T-helper 1 cell treated with Interleukin-12 subunit alpha and Interleukin-12 subunit beta and Interleukin-4 antibody, amounts not matched to agents 30 μg/mL and 1 μg/mL, for 36 hours (primary cell): ENCODE data around the gene PIP4P1.
"Not testable (repeated sequence)": the region's sequence is repeated elsewhere in the genome, so short reads cannot be mapped to it uniquely, and the experiment has no call there.

Experiments
- H3K27ac Mint-ChIP-seq: one replicate; pipeline ENCODE4 v1.8.0; 2021; ENCODE audit warnings: mild to moderate bottlenecking, mixed read lengths
- H3K27me3 Mint-ChIP-seq: one replicate; pipeline ENCODE4 v1.8.0; 2021; ENCODE audit warnings: low read depth, mixed read lengths
- H3K36me3 Mint-ChIP-seq: one replicate; pipeline ENCODE4 v1.8.0; 2021; ENCODE audit warnings: low read depth, mixed read lengths
- H3K4me1 Mint-ChIP-seq: one replicate; pipeline ENCODE4 v1.8.0; 2021; ENCODE audit warnings: low read depth, mixed read lengths
- H3K4me3 Mint-ChIP-seq: one replicate; pipeline ENCODE4 v1.8.0; 2021; ENCODE audit warnings: mild to moderate bottlenecking, moderate library complexity, mixed read lengths
- H3K9me3 Mint-ChIP-seq: one replicate; pipeline ENCODE4 v1.8.0; 2021; ENCODE audit warnings: mixed read lengths

The PIP4P1 gene

DNA sequence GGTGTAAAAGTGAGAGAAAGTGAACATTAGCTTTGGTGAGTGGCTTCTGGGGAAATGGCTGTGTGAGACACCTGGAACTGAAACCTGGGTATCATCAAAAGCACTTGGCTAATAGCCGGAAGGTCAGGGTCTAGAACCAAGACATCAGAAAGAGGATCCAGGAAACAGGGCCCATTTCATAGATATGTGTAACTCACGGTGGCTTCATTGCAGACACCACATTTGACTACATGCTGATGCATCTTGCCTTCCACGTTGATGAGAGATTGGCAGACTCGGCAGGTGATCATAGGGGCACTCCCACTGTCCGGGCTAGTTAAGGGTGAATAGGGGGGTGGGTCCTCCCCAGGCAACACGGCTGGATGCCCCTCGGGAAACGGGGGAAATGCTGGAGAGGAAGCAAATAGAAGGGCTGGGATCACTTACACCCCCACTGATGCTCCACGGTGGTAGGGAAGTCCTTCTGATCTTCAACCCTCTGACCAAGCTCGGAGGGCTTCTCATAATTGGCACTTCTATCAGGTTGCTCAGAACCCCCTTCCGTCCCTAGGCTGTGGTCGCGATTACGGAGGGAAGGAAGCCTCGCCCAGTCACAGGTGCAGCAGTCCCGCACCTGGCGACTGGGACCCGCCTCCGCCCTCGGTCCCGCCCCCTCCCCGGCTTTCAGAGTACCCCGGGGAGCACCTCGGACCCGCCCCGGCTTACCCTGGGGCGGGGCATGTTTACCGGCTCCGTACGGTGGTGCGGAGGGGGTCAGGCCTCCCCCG, 593 bp downstream of the PIP4P1 start:
- peaks cover 37% of the 10 kb centered on the region for H3K4me1 Mint-ChIP-seq
- H3K4me3 Mint-ChIP-seq = peak overlapping the region; percentile 90
- H3K36me3 Mint-ChIP-seq = peaks cover 17% of the 10 kb centered on the region
- H3K9me3 Mint-ChIP-seq = no peaks in the 10 kb centered on the region
- peak overlapping the region; percentile 85 for H3K27ac Mint-ChIP-seq
- no peaks in the 10 kb centered on the region for H3K27me3 Mint-ChIP-seq

DNA sequence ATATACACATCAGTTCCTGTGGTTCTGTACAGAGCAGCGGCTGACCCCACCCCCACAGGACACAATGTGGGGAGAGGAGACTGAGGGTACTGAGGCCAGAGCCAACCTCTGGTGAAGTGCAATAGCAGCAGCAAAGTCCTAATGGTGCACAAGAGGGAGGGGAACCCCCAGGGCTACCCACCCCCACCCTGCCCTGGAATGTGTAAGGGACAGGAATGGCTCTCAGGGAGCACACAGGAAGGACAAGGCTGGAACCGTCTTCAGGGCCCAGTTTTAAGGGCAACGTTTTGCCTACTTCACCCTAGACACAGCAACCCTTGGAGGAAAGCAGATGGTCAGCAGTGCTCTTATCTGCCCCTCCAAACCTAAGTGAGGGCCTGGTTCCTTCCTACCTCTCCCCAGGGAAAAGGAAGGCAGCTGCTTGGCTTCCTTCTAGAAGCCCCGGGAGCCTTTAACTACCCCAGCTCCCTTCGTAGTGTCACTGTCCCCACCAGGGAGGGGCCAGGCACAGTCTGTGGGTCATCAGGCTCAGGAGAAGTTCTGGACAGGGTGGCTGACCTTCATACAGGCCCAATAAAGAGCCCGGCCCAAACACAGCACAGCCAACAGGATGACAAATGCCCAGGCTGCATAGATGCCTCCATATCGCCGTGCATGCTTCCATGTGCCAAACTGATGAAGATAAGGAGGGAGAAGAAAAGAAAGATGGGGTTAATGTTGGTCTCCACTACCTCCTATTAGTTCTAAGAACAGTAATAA, 3.0 kb downstream of the PIP4P1 start:
- Mint-ChIP-seq H3K27ac (no peak overlapping the region), H3K27me3 (no peaks in the 10 kb centered on the region), H3K9me3 (no peaks in the 10 kb centered on the region), H3K4me1 (peaks cover 37% of the 10 kb centered on the region), H3K36me3 (peaks cover 17% of the 10 kb centered on the region), H3K4me3 (no peak overlapping the region)

DNA sequence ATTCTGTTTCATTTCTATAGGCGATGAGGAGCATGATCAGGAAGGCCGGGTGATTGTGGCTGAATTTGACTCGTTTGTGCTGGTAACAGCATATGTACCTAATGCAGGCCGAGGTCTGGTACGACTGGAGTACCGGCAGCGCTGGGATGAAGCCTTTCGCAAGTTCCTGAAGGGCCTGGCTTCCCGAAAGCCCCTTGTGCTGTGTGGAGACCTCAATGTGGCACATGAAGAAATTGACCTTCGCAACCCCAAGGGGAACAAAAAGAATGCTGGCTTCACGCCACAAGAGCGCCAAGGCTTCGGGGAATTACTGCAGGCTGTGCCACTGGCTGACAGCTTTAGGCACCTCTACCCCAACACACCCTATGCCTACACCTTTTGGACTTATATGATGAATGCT, 4.3 kb downstream of the PIP4P1 start:
- Mint-ChIP-seq H3K36me3 (peaks cover 23% of the 10 kb centered on the region), H3K27me3 (no peaks in the 10 kb centered on the region), H3K4me1 (peaks cover 32% of the 10 kb centered on the region), H3K4me3 (no peak overlapping the region), H3K9me3 (no peaks in the 10 kb centered on the region), H3K27ac (no peak overlapping the region)

DNA sequence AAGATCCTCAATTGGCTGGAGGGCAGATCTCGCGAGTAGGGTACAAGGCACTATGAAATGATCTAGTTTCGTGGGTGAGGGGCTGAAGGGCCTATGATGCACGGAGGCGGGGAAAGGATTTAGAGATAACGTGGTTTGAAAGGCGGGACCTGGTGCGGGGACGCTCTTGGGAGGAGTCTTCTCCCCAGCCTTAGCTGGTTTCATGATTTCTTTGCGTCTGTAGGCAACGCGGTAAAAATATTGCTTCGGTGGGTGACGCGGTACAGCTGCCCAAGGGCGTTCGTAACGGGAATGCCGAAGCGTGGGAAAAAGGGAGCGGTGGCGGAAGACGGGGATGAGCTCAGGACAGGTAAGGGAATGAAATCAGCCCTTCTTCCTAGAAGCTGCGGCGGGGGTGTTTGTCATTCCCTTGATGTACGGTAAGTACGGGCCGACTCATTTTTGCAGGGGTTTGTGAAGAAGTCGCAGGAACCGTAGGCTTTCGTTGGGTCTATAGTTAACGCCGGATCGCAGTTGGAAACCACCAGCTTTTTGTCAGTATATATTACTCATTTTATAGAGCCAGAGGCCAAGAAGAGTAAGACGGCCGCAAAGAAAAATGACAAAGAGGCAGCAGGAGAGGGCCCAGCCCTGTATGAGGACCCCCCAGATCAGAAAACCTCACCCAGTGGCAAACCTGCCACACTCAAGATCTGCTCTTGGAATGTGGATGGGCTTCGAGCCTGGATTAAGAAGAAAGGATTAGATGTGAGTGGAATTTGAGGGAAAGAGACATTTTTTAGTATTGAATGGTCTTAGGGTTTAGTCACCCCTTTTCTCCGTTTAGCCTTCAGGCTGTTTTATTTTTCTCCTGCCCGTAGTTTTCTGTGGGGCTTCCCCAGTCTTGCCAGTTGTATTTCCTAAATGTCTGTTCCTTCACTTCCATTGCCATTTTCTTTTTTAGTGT, 5.6 kb downstream of the PIP4P1 start:
- no peak overlapping the region for H3K4me3 Mint-ChIP-seq

DNA sequence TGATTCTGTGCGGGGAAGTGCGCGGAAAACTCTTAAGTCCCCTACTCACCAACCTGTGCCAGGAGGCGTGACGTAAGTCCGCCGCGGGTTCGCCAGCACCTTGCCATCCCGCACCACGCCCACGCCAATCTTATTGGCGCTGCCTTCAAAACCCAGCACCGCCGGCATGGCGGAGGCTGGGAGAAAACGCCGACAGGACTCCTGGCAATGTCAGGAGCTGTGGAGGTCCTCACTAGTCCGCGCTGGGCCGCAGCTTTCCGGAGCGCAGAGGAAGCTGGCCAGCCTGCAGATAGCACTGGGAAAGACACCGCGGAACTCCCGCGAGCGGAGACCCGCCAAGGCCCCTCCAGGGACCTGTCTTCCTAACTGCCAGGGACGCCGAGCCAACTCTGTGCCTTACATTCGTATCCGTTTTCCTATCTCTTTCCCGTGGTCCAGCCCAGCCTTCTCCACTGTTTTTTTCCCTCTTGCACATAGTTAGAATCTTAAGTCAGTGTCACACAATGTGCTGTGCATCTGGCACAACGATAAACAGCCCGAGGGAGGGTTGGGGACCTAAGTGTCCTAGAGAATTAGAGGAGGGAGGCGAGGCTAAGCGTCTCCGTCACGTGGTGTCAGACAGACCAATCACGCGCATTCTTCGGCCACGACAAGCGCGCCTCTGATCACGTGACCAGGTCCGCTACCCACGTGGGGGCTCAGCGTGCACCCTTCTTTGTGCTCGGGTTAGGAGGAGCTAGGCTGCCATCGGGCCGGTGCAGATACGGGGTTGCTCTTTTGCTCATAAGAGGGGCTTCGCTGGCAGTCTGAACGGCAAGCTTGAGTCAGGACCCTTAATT, 6.5 kb downstream of the PIP4P1 start, which contains the start of the genes APEX1 and OSGEP:
Gene APEX1, plus strand, starts transcription at position 711 of the 839 bp plus-strand sequence. CDS start 420 bp downstream, outside the sequence.
Gene OSGEP, minus strand, starts transcription at position 297 of the 839 bp plus-strand sequence. Its CDS starts 129 bp downstream, at position 168.
- Mint-ChIP-seq H3K27me3 (no peaks in the 10 kb centered on the region), H3K4me3 (no peak within 1 kb of the TSS), H3K27ac (no peak within 1 kb of the TSS), H3K36me3 (peaks cover 25% of the 10 kb centered on the region), H3K9me3 (no peaks in the 10 kb centered on the region), H3K4me1 (peaks cover 21% of the 10 kb centered on the region)

More for the DNA sequence above, 5.6 kb downstream of the PIP4P1 start:
- Mint-ChIP-seq H3K9me3 (no peaks in the 10 kb centered on the region), H3K27me3 (no peaks in the 10 kb centered on the region), H3K4me1 (peaks cover 27% of the 10 kb centered on the region), H3K36me3 (peaks cover 27% of the 10 kb centered on the region), H3K27ac (no peak overlapping the region)

DNA sequence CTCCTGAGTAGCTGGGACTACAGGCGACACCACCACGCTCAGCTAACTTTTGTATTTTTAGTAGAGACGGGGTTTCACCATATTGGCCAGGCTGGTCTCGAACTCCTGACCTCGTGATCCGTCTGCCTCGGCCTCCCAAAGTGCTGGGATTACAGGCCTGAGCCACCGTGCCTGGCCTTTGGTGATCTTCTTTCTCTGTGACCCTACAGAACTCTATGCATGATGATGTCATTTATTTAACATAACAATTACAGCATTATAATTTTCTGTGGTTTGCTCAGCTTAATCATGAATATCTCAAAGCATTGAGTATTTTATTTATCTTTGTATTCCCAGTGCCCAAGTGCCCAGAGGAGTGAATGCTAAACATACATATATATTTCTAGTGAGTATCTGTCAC, 8.4 kb downstream of the PIP4P1 start:
- H3K4me3 Mint-ChIP-seq, H3K9me3 Mint-ChIP-seq, H3K27me3 Mint-ChIP-seq, H3K27ac Mint-ChIP-seq: not testable (repeated sequence)
- H3K36me3 Mint-ChIP-seq = peaks cover 26% of the 10 kb centered on the region
- H3K4me1 Mint-ChIP-seq = peaks cover 11% of the 10 kb centered on the region

DNA sequence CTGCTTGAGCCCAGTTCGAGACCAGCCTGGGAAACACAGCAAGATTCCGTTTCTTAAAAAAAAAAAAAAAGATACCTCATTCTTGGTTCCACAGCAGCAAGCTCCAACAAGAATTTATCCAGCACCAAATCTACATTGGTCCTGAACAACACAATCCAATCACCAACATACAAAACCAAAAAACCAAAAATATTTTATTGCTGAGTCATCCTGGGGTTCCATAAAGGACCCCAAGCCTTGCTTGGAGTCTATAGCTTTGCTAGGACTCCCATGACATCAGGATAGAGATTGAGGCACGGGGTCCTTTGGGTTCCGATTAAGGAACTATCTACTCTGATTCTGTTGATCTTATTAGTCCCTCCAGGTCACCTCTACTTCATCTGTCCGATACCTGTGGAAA, 14.3 kb downstream of the PIP4P1 start:
- Mint-ChIP-seq H3K36me3 (peaks cover 32% of the 10 kb centered on the region), H3K9me3 (no peaks in the 10 kb centered on the region), H3K27me3 (no peaks in the 10 kb centered on the region), H3K4me1 (peaks cover 7% of the 10 kb centered on the region), H3K4me3 (no peak overlapping the region), H3K27ac (no peak overlapping the region)

DNA sequence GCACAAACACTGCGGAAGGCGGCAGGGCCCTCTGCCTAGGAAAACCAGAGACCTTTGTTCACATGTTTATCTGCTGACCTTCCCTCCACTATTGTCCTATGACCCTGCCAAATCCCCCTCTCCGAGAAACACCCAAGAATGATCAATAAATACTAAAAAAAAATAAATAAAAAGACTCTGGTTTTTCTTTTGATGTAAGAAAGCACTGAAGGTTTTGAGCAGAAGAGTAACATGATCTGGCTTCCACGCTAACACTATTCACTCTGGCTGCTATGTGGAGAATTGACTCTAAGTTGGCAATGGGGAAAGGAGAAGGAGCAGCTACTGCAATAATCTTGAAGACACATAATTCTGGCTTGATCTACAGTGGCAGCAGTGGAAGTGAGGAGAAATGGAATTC, 17.6 kb downstream of the PIP4P1 start:
- Mint-ChIP-seq H3K4me1 (peaks cover 17% of the 10 kb centered on the region), H3K36me3 (peaks cover 19% of the 10 kb centered on the region)
- not testable (repeated sequence) for H3K9me3 Mint-ChIP-seq, H3K27ac Mint-ChIP-seq, H3K27me3 Mint-ChIP-seq, H3K4me3 Mint-ChIP-seq

DNA sequence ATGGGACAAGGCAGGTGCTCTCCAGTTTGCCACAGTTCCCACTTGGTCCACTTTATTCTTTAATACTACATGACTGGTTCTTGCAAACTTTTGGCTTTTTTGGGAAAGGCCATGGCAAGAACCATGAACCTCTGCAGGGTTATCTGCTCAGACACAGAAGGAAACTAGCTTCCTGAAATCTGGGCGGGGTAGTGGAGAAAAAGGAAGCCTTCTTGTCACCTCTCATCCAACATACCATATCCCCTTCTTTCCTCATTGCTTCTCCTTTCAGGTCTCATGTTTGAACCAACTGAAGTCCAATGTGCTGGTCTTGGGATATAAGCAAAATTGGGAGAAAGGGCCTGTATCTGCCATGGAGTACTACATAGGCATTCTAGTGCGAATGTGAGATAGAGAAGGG, 19.8 kb downstream of the PIP4P1 start:
- H3K4me1 Mint-ChIP-seq = peaks cover 17% of the 10 kb centered on the region
- no peak overlapping the region for H3K4me3 Mint-ChIP-seq

DNA sequence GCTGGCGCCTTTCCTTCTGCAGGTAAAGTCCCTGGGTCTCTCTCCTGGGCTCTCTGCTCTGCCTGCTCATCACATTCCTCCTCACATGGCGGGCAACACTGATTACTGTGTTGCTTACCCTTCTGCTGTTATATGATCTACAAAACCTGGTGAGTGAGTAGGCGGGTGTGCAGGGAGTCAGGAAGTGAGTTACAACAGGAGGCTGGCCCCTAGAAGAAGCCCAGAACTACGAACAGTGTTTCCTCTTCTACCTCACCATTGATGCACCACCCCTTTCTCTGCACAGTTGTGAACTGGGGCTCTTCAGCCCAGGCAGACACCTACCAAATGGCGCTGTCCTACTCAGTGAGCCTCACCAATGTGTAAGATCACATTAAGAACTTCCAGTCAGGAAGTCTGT, 20.4 kb downstream of the PIP4P1 start:
- no peaks in the 10 kb centered on the region for H3K27me3 Mint-ChIP-seq
- no peak overlapping the region for H3K4me3 Mint-ChIP-seq
- no peaks in the 10 kb centered on the region for H3K9me3 Mint-ChIP-seq
- H3K36me3 Mint-ChIP-seq = peaks cover 5% of the 10 kb centered on the region
- peak overlapping the region; percentile 14 for H3K27ac Mint-ChIP-seq
- peaks cover 17% of the 10 kb centered on the region for H3K4me1 Mint-ChIP-seq

More for the DNA sequence above, 19.8 kb downstream of the PIP4P1 start:
- Mint-ChIP-seq H3K27ac (no peak overlapping the region), H3K9me3 (no peaks in the 10 kb centered on the region), H3K36me3 (peaks cover 5% of the 10 kb centered on the region), H3K27me3 (no peaks in the 10 kb centered on the region)

DNA sequence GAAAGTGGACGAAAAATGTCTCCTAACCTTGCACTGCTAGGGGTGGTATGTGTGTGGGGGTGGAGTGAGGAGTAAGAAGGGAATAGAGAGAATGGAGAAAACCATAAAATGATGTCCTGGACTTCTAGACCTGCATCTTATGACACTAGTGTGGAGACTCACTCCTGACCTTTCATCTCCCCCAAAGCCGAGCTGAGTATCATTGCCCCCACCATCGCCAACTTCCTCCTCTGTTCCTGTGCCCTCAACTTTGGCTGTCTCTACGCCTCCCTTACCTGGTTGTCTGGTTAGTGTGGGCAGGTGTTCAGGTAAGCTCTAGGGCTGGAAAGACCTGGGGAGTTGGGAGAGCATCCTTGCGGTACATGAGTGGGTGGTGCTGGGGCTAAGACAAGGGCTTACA, 20.8 kb downstream of the PIP4P1 start:
- peaks cover 5% of the 10 kb centered on the region for H3K36me3 Mint-ChIP-seq
- H3K9me3 Mint-ChIP-seq = no peaks in the 10 kb centered on the region
- no peak overlapping the region for H3K4me3 Mint-ChIP-seq
- H3K27me3 Mint-ChIP-seq = no peaks in the 10 kb centered on the region
- peaks cover 17% of the 10 kb centered on the region for H3K4me1 Mint-ChIP-seq
- no peak overlapping the region for H3K27ac Mint-ChIP-seq

DNA sequence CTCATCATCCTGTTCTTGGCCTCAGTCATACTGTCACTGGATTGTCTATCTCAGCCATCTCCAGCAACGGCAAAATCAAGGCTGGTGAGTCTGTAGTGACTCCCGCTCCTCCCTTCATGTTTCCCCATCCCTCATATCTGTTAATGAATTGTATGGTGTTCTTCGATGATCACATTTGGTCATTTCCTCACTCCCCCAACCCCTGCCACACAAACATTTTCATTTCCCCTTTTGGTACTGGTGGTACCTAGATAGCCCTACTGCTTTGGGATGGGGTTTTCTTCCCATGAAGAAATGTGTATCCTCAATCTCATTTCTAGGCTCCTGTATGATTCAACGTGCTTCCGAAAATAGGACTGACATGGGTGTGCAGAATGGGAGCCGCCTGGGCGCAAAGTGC, 22.6 kb downstream of the PIP4P1 start:
- Mint-ChIP-seq H3K27ac (no peak overlapping the region), H3K4me3 (no peak overlapping the region), H3K27me3 (no peaks in the 10 kb centered on the region), H3K36me3 (peaks cover 5% of the 10 kb centered on the region), H3K4me1 (peaks cover 17% of the 10 kb centered on the region), H3K9me3 (no peaks in the 10 kb centered on the region)

DNA sequence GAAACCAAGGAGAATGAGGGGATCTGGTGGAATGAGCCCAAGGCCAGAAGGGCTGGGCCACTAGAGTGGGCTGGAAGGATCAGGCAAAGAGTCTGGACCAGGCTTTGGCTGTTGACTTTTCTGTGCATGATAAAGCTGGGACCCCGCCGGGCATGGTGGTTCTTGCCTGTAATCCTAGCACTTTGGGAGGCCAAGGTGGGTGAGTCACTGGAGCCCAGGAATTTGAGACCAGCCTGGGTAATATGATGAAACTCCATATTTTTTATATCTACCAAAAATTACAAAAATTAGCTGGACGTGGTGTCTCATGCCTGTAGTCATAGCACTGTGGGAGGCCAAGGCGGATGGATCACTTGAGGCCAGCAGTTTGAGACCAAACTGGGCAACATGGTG, 24.9 kb downstream of the PIP4P1 start:
- Mint-ChIP-seq H3K9me3 (no peaks in the 10 kb centered on the region), H3K4me1 (peaks cover 10% of the 10 kb centered on the region), H3K27ac (no peak overlapping the region), H3K36me3 (no peaks in the 10 kb centered on the region), H3K4me3 (no peak overlapping the region), H3K27me3 (no peaks in the 10 kb centered on the region)
